T-helper 2 cell treated with Interferon-gamma antibody and Interleukin-4, amounts not matched to agents 100 ng/mL and 5 ng/mL, for 36 hours (primary cell): ENCODE results near the gene RGSL1. TPM values are rescaled to one million over a fixed set of nuclear protein-coding genes. Genes with fewer than 3 reads are reported as not detected.

Source experiments
- intact Hi-C: fragments of 100-400 bp; cut with micrococcal nuclease; formaldehyde crosslinking; loops from one replicate; pipeline ENCODE4 v1.15.1; 2023
- total RNA-seq: library from RNA; stranded (reverse); gene quantifications from 2 replicates; pipeline ENCODE4 v1.2.3, GENCODE V29; 2022

Gene RGSL1
- total RNA-seq, 1 donor from 2014 or later: not detected

- intact Hi-C loops: no loop called here
Measured at GRCh38 chr1:182608845-182609610, 159.1 kb downstream of the RGSL1 start.

Other genes with a start within 250 kb of the RGSL1 start
- 146 and 147 TPM in 2 replicates for gene GLUL, start 58.4 kb upstream of the RGSL1 start, total RNA-seq
- not detected in 2 replicates for gene TEDDM1, start 49.5 kb upstream of the RGSL1 start, total RNA-seq
- 4.6 and 5.1 TPM in 2 replicates for gene RNASEL, start 139.1 kb downstream of the RGSL1 start, total RNA-seq
- gene RGS16, start 154.2 kb downstream of the RGSL1 start, total RNA-seq: 10.2 and 10.7 TPM in 2 replicates
- gene RGS8, start 234.4 kb downstream of the RGSL1 start, total RNA-seq: not detected in 2 replicates